HAP-1 (cell line): Measurements from ENCODE around the gene CEACAM4.
A peak's percentile ranks its signal among the peaks of the same experiment; 100 is the strongest.
"Not testable (repeated sequence)": the region's sequence is repeated elsewhere in the genome, so short reads cannot be mapped to it uniquely, and the experiment has no call there.

Source experiments
- DNase-seq, 2 experiments: peaks; one replicate each; pipeline ENCODE4 v3.0.0-alpha.2; 2016 to 2020; ENCODE audit warnings: low spot score in 2 of 2
- H3K27me3 ChIP-seq: fragments of 250-450 bp; sonication (Bioruptor Pico); 2 replicates; pipeline ENCODE4 v1.5.1; 2020; ENCODE audit warnings: low read depth, mild to moderate bottlenecking, moderate library complexity
- H3K36me3 ChIP-seq: fragments of 250-450 bp; sonication (Bioruptor Pico); replicated peaks from 2 replicates; pipeline ENCODE4 v1.5.1; 2020; ENCODE audit warnings: mild to moderate bottlenecking
- H3K4me1 ChIP-seq: fragments of 250-450 bp; sonication (Bioruptor Pico); 2 replicates; pipeline ENCODE4 v1.5.1; 2020; ENCODE audit warnings: mild to moderate bottlenecking
- H3K4me3 ChIP-seq: fragments of 250-450 bp; sonication (Bioruptor Pico); 2 replicates; pipeline ENCODE4 v1.5.1; 2020; ENCODE audit warnings: mild to moderate bottlenecking, moderate library complexity
- H3K9me3 ChIP-seq: fragments of 250-450 bp; sonication (Bioruptor Pico); 2 replicates; pipeline ENCODE4 v1.5.1; 2020; ENCODE audit warnings: mild to moderate bottlenecking, moderate library complexity
- in situ Hi-C: fragments of 300-500 bp; cut with MboI; formaldehyde crosslinking; loops from 3 replicates; pipeline ENCODE4 v1.14.3; 2020; ENCODE audit warnings: low sequenced_read_pairs, inconsistent platforms, mixed read lengths

CEACAM4 gene

GRCh38 chr19:41586064-41586463 is 40.8 kb downstream of the CEACAM4 start:
- in situ Hi-C loops = no loop called here
- no peaks in the 10 kb centered on the region for H3K27me3 ChIP-seq
- H3K36me3 ChIP-seq = no peaks in the 10 kb centered on the region
- no peak overlapping the region for H3K4me3 ChIP-seq
- no peak for DNase-seq
- no peaks in the 10 kb centered on the region; the same call in 1 of the 2 replicates for H3K9me3 ChIP-seq
- no peaks in the 10 kb centered on the region for H3K4me1 ChIP-seq

- no peaks in the 10 kb centered on the region for H3K27me3 ChIP-seq
- in situ Hi-C loops = no loop called here
- DNase-seq = no peak
- no peaks in the 10 kb centered on the region for H3K36me3 ChIP-seq
- H3K9me3 ChIP-seq = no peaks in the 10 kb centered on the region; the same call in 1 of the 2 replicates
- H3K4me3 ChIP-seq = no peak overlapping the region
- no peaks in the 10 kb centered on the region for H3K4me1 ChIP-seq
These were observed 41.9 kb downstream of the CEACAM4 start for GRCh38 chr19:41584931-41585330.

DNA sequence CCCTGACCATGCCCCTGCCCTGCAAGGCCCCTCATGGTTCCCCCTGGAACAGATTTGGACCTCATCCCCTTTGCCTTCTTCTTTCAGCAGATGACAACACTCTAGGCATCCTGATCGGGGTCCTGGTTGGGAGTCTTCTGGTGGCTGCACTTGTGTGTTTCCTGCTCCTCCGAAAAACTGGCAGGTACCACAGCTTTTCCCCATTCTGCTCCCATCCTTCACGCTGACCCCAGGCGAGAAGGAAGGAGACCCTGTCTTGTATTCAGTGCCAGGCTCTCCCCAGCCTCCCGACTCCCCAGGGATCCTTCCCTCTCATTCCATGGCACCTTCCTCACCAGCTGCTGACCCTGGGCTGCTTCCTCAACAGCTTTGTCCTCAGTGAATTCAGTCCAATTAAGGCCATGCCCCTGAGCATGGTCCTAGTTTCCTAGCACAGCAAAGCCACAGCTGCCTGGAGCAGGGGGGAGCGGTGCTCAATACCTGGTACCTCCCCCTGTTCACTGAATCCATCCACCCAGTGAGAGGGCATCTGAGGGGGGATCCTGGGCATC is 42.5 kb downstream of the CEACAM4 start:
- Histone ChIP-seq H3K4me1 (no peaks in the 10 kb centered on the region), H3K9me3 (no peaks in the 10 kb centered on the region; the same call in 1 of the 2 replicates)

DNA sequence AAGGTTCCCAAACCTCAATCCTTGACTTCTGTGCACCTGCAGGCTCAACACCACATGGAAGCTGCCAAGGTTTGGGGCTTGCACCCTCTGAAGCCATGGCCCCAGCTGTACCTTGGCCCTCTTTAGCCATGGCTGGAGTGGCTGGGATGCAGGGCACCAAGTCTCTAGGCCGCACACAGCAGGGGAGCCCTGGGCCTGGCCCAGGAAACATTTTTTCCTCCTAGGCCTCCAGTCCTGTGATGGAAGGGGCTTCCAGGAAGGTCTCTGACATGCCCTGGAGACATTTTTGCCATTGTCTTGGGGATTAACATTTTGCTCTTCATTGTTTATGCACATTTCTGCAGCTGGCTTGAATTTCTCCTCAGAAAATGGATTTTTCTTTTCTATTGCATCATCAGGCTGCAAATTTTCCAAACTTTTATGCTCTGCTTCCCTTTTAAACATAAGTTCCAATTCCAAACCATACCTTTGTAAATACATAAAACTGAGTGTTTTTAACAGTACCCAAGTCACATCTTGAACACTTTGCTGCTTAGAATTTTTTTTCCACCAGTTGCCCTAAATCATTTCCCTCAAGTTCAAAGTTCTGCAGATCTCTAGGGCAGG is 44.2 kb downstream of the CEACAM4 start:
- H3K4me1 ChIP-seq, H3K27me3 ChIP-seq, in situ Hi-C loops, H3K36me3 ChIP-seq, H3K4me3 ChIP-seq, H3K9me3 ChIP-seq, DNase-seq: not testable (repeated sequence)

More for the DNA sequence above, 42.5 kb downstream of the CEACAM4 start:
- no peak for DNase-seq
- Histone ChIP-seq H3K4me3 (no peak overlapping the region), H3K27me3 (no peaks in the 10 kb centered on the region), H3K36me3 (no peaks in the 10 kb centered on the region)
- in situ Hi-C loops = no loop called here

DNA sequence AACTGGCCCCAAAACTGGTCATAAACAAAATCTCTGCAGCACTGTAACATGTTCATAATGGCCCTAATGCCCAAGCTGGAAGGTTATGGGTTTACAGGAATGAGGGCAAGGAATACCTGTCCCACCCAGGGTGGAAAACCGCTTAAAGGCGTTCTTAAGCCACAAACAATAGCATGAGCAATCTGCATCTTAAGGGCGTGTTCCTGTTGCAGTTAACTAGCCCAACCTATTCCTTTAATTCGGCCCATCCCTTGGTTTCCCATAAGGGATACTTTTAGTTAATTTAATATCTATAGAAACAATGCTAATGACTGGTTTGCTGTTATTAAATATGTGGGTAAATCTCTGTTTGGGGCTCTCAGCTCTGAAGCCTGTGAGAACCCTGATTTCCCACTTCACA is 45.8 kb downstream of the CEACAM4 start:
- not testable (repeated sequence) for H3K9me3 ChIP-seq

DNA sequence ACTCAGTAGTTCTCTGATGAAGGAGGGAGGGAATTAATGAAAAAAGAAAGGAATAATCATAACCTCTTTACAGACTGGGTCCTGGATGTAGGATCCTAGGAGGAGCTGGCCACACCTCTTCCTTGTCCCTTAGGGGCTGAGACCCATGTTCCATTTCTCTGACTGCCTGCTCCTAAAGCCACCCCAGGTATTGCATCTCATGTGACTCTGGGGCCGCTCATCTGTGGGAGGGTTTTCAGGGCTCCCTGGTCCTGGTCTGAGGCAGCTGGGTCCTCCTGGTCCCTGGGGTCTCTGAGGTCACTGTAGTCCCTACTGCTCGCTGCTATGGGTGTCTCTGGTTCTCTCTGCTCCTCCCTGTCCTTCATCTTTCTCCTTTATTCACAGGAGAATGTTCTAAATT is 48.0 kb downstream of the CEACAM4 start:
- H3K4me3 ChIP-seq = no peak overlapping the region
- no peaks in the 10 kb centered on the region for H3K36me3 ChIP-seq
- no peak for DNase-seq
- H3K4me1 ChIP-seq = no peaks in the 10 kb centered on the region
- no peaks in the 10 kb centered on the region for H3K27me3 ChIP-seq
- in situ Hi-C loops = no loop called here
- no peaks in the 10 kb centered on the region; the same call in 1 of the 2 replicates for H3K9me3 ChIP-seq

More for the DNA sequence above, 45.8 kb downstream of the CEACAM4 start:
- H3K4me1 ChIP-seq, DNase-seq, H3K27me3 ChIP-seq, H3K36me3 ChIP-seq, H3K4me3 ChIP-seq, in situ Hi-C loops: not testable (repeated sequence)

DNA sequence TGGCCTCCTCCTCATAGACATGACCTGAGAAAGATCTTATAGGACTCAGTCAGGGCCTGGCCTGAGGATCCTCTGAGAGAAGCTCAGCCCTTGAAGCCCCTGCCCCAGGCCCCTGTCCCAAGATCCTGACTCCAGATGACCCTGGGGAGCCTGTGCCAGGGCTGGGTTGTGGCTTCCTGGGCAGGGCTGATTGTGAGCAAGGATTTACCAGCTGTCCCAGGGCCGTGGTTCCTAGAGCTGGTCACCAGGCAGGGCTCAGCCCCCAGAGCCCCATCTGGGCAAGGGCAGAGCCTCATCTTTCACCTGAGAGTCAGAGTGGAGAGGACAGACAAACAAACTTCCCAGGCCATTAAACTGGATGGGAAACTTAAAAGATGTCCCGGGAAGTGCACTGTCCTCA is 49.0 kb downstream of the CEACAM4 start:
- no peaks in the 10 kb centered on the region for H3K27me3 ChIP-seq
- no peaks in the 10 kb centered on the region for H3K36me3 ChIP-seq
- no peak overlapping the region for H3K4me3 ChIP-seq
- in situ Hi-C loops = no loop called here
- H3K4me1 ChIP-seq = no peaks in the 10 kb centered on the region
- DNase-seq = no peak
- no peaks in the 10 kb centered on the region; the same call in 1 of the 2 replicates for H3K9me3 ChIP-seq

DNA sequence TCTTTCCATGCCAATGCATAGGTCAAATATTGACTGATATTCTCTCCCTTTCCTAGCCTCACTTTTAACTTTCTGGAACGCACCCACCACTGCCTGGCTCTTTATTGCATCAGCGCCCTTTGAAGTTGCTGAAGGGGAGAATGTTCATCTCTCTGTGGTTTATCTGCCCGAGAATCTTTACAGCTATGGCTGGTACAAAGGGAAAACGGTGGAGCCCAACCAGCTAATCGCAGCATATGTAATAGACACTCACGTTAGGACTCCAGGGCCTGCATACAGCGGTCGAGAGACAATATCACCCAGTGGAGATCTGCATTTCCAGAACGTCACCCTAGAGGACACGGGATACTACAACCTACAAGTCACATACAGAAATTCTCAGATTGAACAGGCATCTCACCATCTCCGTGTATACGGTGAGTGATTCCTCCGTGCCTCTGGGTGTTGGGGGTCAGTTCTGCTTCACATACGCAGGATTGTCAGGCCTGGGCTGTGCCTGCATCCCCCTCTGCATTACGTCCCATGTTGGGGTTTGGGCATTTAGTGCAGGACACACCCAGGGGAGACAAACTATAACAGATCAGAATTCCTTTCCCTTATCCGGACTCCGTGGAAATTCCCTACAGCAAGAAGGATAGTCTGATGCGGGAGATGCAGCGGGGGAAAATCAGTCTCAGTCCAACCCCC is 49.6 kb downstream of the CEACAM4 start:
- in situ Hi-C loops = no loop called here
- H3K36me3 ChIP-seq = no peaks in the 10 kb centered on the region
- no peak for DNase-seq
- H3K27me3 ChIP-seq = no peaks in the 10 kb centered on the region
- no peaks in the 10 kb centered on the region for H3K4me1 ChIP-seq
- H3K4me3 ChIP-seq = no peak overlapping the region
- no peaks in the 10 kb centered on the region; the same call in 1 of the 2 replicates for H3K9me3 ChIP-seq

DNA sequence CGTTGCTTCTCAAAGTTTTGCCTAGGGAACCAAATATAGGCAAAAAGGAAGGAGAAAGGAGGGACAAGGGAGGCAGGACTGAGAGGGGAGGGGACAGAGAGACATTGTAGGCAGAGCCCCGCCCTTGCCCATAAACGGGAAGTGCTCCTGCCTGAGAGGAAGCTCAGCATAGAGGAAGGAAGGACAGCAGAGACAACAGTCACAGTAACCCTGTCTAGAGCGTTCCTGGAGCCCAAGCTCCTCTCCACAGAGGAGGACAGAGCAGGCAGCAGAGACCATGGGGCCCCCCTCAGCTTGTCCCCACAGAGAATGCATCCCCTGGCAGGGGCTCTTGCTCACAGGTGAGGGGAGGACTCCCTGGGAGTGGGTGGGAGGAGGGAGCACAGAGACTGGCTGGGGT is 50.9 kb downstream of the CEACAM4 start, which contains the start of gene CEACAM21:
TSS of gene CEACAM21 (plus strand) at position 169 of the 400 bp plus-strand sequence. CDS start at position 278, 109 bp downstream.
- H3K9me3 ChIP-seq = no peaks in the 10 kb centered on the region; the same call in 1 of the 2 replicates
- in situ Hi-C loops = no loop called here
- H3K27me3 ChIP-seq = no peaks in the 10 kb centered on the region
- H3K4me3 ChIP-seq = no peak within 1 kb of the TSS
- no peak for DNase-seq
- H3K36me3 ChIP-seq = no peaks in the 10 kb centered on the region
- H3K4me1 ChIP-seq = no peaks in the 10 kb centered on the region

- Histone ChIP-seq H3K4me3 (no peak overlapping the region), H3K27me3 (no peaks in the 10 kb centered on the region), H3K36me3 (no peaks in the 10 kb centered on the region), H3K4me1 (no peaks in the 10 kb centered on the region), H3K9me3 (no peaks in the 10 kb centered on the region)
- in situ Hi-C loops = loop anchor here (5.0 kb wide), 1 partner anchor 123 kb away; no protein-coding TSS in a partner anchor
- DNase-seq = peak; percentile 61 to 84
These were observed 56.2 kb downstream of the CEACAM4 start for GRCh38 chr19:41570639-41571112.

DNA sequence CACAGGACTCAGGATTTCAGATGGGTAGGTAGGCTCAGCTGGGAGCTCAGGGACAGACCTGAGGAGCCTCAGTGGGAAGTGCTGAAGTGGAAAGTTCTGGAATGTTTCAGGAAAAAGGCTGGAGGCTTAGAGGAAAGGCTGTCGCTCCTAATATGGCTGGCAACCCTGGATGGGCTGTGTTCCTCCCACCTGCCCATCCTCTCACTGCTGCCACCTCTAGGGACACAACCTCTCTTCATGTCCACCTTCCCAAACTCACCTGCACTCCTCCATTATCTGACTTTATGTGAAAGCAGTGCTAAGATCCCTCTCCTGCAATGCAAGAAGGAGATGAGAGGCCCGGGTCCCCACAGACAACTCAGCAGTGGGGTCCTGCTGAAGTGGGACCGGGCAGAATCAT is 56.7 kb downstream of the CEACAM4 start:
- Histone ChIP-seq H3K36me3 (no peaks in the 10 kb centered on the region), H3K27me3 (no peaks in the 10 kb centered on the region), H3K9me3 (no peaks in the 10 kb centered on the region), H3K4me1 (no peaks in the 10 kb centered on the region), H3K4me3 (no peak overlapping the region)
- in situ Hi-C loops = loop anchor here (5.0 kb wide), 1 partner anchor 123 kb away; no protein-coding TSS in a partner anchor
- DNase-seq = no peak

GRCh38 chr19:41569481-41570150 is 57.3 kb downstream of the CEACAM4 start:
- in situ Hi-C loops = loop anchor here (5.0 kb wide), 1 partner anchor 122 kb away; no protein-coding TSS in a partner anchor
- Histone ChIP-seq H3K9me3 (no peaks in the 10 kb centered on the region), H3K36me3 (no peaks in the 10 kb centered on the region), H3K4me1 (no peaks in the 10 kb centered on the region), H3K27me3 (no peaks in the 10 kb centered on the region), H3K4me3 (no peak overlapping the region)
- no peak for DNase-seq
